Coronary artery (tissue), 2 donors: ENCODE data around the gene BASP1.
A peak's percentile ranks its signal among the peaks of the same experiment; 100 is the strongest.

Experiments used
- DNase-seq: peaks from one replicate; pipeline ENCODE4 v3.0.0-alpha.2; 2017; ENCODE audit warnings: low spot score
- H3K27ac ChIP-seq, 2 donors: fragments of 200-600 bp; sonication (generic); one replicate each; pipeline ENCODE4 v1.5.1; 2016 to 2019
- H3K4me3 ChIP-seq: fragments of 200-600 bp; sonication (generic); 2 replicates; pipeline ENCODE4 v1.5.1; 2016; ENCODE audit warnings: mild to moderate bottlenecking, moderate library complexity
- TF ChIP-seq, protein P1 (sequence below): fragments of 200-600 bp; sonication (generic); IDR thresholded peaks from one replicate; pipeline ENCODE4 v1.5.1; 2019; ENCODE audit warnings: antibody characterized with exemption

Gene BASP1

DNA sequence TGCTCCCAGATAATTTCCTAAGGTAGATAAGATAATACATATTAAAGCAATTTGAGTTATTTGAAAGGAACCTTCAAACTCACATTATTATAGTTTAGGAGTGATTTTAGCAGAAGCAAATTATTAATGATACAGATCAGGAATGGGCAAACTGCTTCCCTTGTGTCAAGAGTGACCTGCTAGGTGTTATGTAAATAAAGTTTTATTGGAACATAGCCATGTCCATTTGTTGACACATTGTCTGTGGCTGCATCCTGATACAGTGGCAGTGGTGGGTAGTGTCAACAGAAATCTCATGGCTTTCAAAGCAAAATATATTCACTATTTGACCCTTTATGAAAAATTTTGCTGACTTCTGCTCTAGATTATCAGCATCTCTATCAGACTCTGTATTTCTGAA, 11.4 kb upstream of the BASP1 start:
- Histone ChIP-seq H3K27ac (no peak overlapping the region), H3K4me3 (no peak overlapping the region)
- TF ChIP-seq, protein P1, sequence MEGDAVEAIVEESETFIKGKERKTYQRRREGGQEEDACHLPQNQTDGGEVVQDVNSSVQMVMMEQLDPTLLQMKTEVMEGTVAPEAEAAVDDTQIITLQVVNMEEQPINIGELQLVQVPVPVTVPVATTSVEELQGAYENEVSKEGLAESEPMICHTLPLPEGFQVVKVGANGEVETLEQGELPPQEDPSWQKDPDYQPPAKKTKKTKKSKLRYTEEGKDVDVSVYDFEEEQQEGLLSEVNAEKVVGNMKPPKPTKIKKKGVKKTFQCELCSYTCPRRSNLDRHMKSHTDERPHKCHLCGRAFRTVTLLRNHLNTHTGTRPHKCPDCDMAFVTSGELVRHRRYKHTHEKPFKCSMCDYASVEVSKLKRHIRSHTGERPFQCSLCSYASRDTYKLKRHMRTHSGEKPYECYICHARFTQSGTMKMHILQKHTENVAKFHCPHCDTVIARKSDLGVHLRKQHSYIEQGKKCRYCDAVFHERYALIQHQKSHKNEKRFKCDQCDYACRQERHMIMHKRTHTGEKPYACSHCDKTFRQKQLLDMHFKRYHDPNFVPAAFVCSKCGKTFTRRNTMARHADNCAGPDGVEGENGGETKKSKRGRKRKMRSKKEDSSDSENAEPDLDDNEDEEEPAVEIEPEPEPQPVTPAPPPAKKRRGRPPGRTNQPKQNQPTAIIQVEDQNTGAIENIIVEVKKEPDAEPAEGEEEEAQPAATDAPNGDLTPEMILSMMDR: no peak
- no peak for DNase-seq

DNA sequence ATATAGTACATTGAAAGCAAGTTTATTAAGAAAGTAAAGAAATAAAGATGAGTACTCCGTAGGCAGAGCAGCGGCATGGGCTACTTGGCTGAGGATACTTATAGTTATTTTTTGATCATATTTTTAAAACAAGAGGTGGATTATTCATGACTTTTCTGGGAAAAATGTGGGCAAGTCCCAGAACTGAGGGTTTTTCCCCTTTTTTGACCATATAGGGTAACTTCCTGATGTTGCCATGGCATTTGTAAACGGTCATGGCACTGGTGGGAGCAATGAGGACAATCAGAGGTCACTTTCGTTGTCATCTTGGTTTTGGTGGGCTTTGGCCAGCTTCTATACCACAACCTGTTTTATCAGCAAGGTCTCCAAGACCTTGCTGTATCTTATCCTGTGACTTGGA, 5.2 kb upstream of the BASP1 start:
- TF ChIP-seq, protein P1: no peak
- Histone ChIP-seq H3K4me3 (no peak overlapping the region), H3K27ac (no peak overlapping the region)
- DNase-seq: no peak

DNA sequence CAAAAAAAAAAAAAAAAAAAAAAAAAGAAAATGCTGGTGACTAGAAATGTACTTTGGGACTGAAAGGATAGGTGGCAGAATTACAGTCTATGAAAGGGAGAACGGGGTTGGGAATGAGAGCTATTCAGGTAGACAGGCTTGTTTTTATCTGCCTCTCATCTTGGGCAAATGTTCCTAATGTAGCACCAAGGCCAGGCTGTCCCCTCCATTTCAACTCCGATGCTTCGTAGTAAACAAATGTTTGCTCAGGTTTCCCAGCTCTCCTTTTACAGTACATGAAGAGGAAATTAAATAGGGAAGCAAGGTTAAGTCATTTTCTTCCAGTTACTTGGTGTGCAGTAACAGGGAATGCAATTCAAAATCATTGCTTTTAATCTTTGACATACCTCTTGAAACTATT, 4.4 kb upstream of the BASP1 start:
- H3K27ac ChIP-seq: no peak overlapping the region
- H3K4me3 ChIP-seq: no peak overlapping the region
- TF ChIP-seq, protein P1: no peak
- no peak for DNase-seq

DNA sequence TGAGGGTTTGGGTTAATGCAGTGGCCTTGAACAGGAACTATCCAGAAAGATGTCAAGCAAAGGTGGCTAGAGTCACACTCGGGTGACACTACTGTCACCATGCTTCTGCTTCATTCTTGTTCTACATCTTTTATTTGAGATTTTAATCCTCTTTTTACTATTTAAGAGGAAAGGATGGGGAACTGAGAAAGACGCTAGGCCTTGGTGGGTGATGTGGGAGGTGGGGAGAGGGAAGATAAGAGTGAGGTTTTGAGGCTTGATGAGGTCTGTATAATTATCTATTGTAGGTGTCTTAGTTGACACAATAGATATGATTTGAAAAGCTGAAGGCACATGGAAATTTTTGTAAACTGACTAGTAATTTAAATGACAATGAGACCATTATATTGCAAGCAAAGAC, 3.5 kb upstream of the BASP1 start:
- DNase-seq: no peak
- H3K27ac ChIP-seq: no peak overlapping the region
- no peak overlapping the region for H3K4me3 ChIP-seq
- TF ChIP-seq, protein P1: no peak

DNA sequence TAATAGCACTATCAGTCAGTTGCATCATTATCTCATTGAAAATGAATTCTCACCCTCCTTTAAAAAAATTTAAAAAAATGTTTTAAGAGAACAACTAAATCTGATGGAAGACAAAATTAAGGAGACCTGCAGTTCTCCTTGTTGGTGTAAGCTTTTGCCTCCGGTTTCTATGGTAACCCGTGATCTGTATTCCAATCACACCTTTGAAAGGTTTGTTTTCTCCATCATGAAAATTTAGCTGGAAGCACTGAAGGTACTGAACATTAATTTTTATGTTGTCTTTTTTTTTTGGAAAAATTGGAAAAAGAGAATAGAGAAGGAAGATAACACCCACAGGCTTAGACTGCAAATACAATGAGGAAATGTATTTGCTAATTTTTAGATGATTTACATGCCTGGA, 2.5 kb upstream of the BASP1 start:
- H3K27ac ChIP-seq: no peak overlapping the region
- TF ChIP-seq, protein P1: no peak
- no peak for DNase-seq
- no peak overlapping the region for H3K4me3 ChIP-seq

DNA sequence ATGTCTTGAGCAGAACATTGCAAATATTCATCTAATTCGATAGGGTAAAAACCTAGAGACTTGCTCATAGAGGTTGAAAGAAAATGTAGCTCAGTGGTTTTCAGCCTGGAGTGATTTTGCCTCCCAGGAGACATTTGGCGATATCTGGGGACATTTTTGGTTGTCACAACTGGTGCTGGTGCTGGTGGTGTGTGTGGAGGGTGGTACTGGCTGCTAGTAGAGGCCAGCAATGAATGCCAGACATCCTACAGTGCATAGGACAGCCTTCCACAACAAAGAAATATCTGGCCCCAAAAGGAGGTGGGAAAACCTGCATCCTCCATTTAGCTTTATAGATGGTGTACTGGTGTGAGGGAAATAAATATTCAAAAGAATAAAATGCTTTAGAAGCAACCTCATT, 2.1 kb upstream of the BASP1 start:
- TF ChIP-seq, protein P1: no peak
- DNase-seq: no peak
- no peak overlapping the region for H3K27ac ChIP-seq
- no peak overlapping the region for H3K4me3 ChIP-seq

DNA sequence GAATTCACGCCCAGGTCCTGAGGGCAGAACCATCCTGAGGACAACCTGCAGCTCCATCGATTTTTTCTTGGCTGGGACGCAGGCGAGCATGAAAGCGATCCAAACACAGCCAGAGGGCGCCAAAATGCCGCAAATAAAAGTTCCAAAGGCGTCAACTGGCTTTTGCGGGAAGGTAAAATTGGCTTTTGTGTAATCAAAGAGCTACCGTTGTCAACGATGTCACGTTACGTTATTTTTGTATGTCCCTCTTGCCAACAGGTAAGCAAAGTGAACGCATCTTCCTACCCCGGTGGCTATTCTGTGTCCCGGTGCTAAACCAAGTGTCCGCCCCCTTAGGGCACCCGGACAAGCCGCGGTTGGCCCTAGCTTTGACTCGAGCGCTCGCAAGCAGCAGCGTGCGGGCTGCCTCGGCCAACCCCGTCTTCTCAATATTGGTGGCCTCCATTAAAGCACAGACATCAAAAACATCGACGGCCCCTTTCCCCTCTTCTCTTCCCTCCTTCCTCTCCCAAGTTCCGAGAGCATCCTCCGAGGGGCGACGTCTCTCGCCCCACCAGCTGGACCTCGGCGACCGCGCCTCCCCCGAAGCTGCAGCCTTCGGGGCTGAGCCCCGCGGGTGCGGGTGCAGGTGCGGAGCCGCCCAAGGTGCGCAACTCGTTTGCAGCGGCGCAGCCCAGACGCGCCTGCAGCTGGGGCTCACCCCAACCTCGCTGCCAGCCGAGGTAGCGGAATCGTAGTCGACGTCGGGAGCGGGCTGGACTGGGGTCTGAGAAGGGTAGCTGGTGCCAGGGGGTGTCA, 1.1 kb upstream of the BASP1 start:
- peak overlapping the region; percentile 81 for H3K4me3 ChIP-seq
- DNase-seq: peak; percentile 84
- H3K27ac ChIP-seq: peak overlapping the region in 1 of 2 donors; percentile 81
- TF ChIP-seq, protein P1: peak; percentile 69
